Bone marrow (tissue), 2 donors: Measurements from ENCODE around the gene NDRG4.

Experiments used
- DNase-seq, 2 donors: peaks; one replicate each; lab custom pipeline; 2025; lab: John Stamatoyannopoulos, UW

The NDRG4 gene

GRCh38 chr16:58499615-58500351, at the start of gene NDRG4:
NDRG4 (plus strand) TSS chr16:58500143; CDS start chr16:58500249, 106 bp downstream.
- no peak for DNase-seq

- DNase-seq: no peak
These were observed 49.4 kb upstream of the NDRG4 start for GRCh38 chr16:58450590-58450989.

GRCh38 chr16:58451265-58451689, 48.7 kb upstream of the NDRG4 start:
- no peak for DNase-seq

GRCh38 chr16:58451945-58452401, 48.0 kb upstream of the NDRG4 start:
- peak in 1 of 2 donors; percentile 23 for DNase-seq

GRCh38 chr16:58452640-58453039, 47.3 kb upstream of the NDRG4 start:
- no peak for DNase-seq

GRCh38 chr16:58454178-58454577, 45.8 kb upstream of the NDRG4 start:
- DNase-seq: no peak

- no peak for DNase-seq
These were observed 45.1 kb upstream of the NDRG4 start for GRCh38 chr16:58454856-58455255.

GRCh38 chr16:58455750-58456149, 44.2 kb upstream of the NDRG4 start:
- no peak for DNase-seq

GRCh38 chr16:58456193-58456592, 43.8 kb upstream of the NDRG4 start:
- no peak for DNase-seq

GRCh38 chr16:58458606-58459343, 41.2 kb upstream of the NDRG4 start:
- no peak for DNase-seq

GRCh38 chr16:58459344-58460218, 40.4 kb upstream of the NDRG4 start:
- peak in 1 of 2 donors; percentile 10 for DNase-seq

GRCh38 chr16:58460219-58460610, 39.7 kb upstream of the NDRG4 start:
- no peak for DNase-seq

GRCh38 chr16:58461056-58461455, 38.9 kb upstream of the NDRG4 start:
- DNase-seq: no peak

- no peak for DNase-seq
These were observed 38.3 kb upstream of the NDRG4 start for GRCh38 chr16:58461640-58462039.

GRCh38 chr16:58462089-58462488, 37.9 kb upstream of the NDRG4 start:
- no peak for DNase-seq

GRCh38 chr16:58462499-58462996, 37.4 kb upstream of the NDRG4 start:
- DNase-seq: no peak

- DNase-seq: no peak
These were observed 36.7 kb upstream of the NDRG4 start for GRCh38 chr16:58462997-58463941.

GRCh38 chr16:58464047-58464915, 35.7 kb upstream of the NDRG4 start:
- DNase-seq: no peak

GRCh38 chr16:58464916-58465731, 34.8 kb upstream of the NDRG4 start:
- no peak for DNase-seq
